NCI-H1694 (cell line): ENCODE measurements around the gene FHOD3.

ENCODE experiments used
- DNase-seq: peaks from one replicate; lab custom pipeline; 2025; lab: John Stamatoyannopoulos, UW

The FHOD3 gene

DNA sequence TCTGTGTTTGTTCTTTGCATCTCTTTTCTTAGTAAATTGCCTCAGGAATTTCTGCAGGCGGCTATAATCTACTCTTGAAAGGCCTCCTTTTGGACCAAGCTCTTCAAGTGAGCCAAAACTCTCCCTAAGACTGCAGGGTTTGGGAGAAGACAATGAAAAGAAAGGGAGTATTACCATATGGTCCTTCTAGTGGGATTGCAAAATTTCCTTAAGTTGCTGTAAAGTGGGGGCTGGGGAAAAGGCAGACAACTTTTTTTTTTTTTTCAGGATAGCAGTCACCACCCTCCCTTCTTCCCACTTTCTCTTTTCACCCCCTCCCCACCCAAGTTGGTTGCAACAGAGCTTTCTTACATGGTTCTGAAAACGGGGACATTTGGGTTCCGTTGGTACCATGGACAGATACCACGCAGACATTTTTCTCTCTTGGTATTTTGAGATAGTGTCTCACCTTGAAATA lies 183.7 kb downstream of the FHOD3 start:
- no peak for DNase-seq

DNA sequence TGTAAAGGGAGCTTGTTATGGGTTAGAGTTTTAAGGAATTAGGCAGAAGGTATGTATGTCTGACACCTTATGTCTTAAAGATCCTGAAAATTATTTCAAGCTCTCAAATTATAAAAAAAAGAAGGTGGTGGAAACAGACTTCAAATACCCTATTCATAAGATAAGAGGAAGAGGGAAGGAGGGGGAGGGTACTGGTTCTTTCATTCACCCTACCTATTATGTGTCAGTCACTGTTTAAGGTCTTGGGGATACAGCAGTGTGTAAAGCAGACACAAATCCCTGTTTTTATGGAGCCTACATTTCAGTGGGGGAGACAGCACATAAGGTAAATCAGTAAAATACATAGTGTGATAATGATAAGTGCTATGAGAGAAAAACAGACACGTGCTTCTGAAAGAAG lies 184.4 kb downstream of the FHOD3 start:
- no peak for DNase-seq

DNA sequence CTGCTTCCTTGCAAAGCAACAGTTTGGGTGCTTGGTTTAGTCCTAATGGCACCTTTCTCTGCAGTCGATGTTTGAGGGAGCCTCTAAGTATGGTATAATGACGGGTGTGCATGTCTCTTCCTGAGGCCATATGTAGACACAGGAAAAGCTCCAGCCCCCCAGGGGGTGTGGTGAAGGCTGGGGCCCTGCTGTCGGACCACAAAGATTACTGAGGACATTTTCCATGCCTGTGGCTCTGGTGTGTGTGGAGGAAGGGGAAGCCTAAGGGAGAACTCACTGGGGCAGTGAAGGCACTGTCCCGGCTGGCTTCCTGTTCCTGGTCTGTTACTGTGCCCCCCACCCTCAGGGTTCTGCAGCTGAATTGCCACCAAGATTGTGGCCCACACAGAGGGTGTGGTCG lies 187.1 kb downstream of the FHOD3 start:
- no peak for DNase-seq

- DNase-seq, result no peak
Observed at GRCh38 chr18:36485772-36486171, 188.3 kb downstream of the FHOD3 start.

DNA sequence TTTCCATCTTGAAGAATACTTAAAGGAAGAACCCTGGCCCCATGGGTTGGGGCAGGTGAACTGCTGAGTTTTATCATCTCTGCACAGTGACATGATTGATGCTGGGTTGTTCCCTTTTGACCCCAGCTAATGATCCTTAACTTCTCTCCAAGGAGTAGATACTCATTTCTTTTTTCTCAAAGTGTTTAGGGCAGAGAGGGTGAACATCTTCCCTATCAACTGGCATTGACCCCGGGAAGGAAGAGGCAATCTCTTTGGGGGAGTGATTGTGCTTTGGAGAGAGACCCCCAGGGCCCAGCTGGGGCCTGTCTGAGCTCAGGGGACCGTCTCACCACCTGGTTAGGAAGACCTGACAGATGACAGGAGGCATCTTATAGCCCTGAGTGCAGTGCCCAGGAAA lies 190.6 kb downstream of the FHOD3 start:
- no peak for DNase-seq

GRCh38 chr18:36490897-36491296 lies 193.4 kb downstream of the FHOD3 start:
- DNase-seq, result no peak

DNA sequence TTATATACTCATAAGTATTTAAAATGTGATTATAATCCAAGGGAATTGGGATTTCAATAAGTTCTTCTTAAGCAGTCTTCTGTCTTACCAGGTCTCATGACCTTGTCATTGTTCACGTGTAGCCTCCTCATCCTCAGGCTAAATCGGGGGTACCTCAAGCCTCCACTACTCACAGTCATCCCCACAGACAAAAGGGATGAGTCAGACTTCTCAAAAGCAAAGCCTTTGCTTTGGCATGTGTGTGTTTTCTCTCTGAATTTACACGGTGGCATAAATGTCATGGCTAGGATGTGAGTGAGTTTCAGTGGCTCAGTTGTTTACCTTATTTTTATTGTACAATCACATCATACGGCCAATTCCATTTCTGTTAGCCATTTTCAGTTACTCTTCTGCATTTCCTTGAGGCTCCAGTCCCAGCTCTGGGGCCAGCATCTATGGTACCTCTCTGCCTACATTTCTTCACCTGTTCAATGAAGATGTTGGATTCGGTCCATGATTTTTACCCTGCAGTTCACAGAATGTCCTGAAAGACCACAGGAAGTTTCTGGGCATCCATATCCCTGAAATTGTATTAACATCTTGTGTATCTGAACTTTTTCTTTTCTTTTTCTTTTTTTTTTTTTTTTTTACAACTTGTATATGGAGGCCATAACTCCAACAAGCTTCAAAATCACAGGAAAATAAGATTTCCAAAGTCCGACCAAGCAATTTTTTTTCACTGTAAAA lies 195.3 kb downstream of the FHOD3 start:
- no peak for DNase-seq

GRCh38 chr18:36493349-36494159 lies 196.0 kb downstream of the FHOD3 start:
- peak; percentile 60 for DNase-seq

DNA sequence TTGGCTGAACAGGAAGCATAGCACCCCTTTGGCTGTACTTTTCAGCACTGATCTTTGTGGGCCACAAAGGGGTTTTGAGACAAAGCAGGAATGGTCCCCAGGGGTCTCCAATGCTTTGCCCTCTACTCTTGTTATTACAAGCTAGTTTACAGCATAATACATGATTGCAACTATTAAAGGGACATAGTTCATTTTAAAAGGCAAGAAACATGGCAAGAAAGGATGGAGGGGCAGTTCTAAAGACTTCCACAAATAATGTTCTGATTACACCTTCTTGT lies 196.6 kb downstream of the FHOD3 start:
- no peak for DNase-seq

DNA sequence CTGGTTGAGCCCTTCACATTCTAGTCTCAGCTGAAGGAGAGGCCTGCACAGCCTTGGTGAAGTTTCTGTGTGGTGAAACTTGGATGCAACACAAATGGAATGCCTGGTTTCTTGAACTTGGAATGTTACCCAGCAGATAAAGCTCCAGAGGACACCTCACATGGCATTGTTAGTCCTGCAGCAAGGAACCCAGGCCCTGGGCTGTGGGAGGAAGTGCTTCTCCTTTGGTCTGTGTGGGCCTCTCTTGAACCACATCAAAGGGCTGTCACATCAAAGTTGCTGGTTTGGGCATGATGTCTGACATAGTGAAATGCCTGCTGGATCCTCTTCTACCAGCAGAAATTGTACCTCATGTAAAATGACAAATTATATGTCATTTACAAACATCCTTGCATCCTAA lies 198.5 kb downstream of the FHOD3 start:
- no peak for DNase-seq

GRCh38 chr18:36499938-36500337 lies 202.4 kb downstream of the FHOD3 start:
- DNase-seq, result no peak

DNA sequence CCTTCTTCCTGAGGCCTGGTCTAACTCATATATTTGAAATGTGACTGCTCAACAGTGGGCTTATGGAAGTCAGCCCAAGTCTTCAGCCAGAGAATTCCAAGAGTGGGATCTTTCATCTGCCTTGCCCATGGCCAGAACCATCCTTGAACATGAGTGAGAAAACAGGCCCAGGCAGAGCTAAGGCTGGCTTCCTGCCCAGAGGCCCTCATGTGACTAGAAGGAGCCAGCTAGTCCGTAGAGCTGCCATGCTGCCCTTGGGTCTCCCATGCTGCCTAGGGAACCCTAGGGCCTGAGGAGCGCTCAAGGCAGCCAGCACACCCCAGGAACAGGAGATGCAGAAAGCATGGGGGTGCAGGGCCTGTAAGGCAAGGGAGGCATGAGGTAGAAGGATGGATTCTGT lies 203.6 kb downstream of the FHOD3 start:
- DNase-seq, result peak; percentile 52

- no peak for DNase-seq
Observed at GRCh38 chr18:36503477-36503876, 206.0 kb downstream of the FHOD3 start.

- DNase-seq, result no peak
Observed at GRCh38 chr18:36504928-36505327, 207.4 kb downstream of the FHOD3 start.

DNA sequence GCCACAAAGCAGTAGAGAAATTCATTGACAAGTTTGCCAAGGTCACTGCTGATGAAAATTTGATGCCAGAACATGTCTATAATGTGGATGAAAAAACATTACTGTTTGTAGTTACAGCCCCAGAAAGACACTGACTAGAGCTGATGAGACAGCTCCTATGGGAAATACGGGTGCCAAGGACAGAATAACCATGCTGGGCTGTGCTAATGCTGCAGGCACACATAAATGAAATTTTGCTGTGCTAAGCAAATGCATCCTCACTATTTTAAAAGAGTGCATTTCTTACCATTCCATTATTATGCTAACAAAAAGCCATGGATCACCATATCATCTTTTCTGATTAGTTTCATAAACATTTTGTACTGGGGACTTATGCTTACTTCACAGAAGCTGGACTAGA lies 208.2 kb downstream of the FHOD3 start:
- DNase-seq, result no peak

DNA sequence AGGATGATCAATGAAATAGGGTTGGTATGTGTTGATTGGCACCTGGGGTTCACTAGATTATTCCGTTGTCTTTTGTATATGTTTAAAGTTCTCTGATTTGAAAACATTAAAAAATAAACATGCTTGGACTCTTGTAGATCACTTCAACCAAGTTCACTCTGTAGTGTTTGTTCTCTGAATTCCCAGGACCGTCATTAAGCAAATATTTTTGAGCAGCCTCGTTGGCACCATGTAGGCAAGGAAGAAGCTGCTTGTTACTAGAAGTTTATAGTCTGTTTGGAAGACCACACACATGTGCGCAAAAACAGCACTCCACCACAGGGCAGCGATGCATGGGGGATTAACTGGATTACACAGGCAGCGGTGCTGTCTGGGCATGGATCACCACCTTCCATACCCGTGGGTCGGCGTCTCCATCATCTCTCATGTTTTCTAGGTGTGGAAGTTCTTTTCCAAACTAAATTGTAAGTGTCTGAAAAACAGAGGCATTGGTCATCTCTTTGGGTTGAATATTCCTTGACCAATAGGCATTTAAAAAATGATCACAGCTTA lies 212.2 kb downstream of the FHOD3 start:
- no peak for DNase-seq

GRCh38 chr18:36511791-36512352 lies 214.4 kb downstream of the FHOD3 start:
- DNase-seq, result no peak

- DNase-seq, result peak; percentile 63
Observed at GRCh38 chr18:36513556-36513955, 216.0 kb downstream of the FHOD3 start.

DNA sequence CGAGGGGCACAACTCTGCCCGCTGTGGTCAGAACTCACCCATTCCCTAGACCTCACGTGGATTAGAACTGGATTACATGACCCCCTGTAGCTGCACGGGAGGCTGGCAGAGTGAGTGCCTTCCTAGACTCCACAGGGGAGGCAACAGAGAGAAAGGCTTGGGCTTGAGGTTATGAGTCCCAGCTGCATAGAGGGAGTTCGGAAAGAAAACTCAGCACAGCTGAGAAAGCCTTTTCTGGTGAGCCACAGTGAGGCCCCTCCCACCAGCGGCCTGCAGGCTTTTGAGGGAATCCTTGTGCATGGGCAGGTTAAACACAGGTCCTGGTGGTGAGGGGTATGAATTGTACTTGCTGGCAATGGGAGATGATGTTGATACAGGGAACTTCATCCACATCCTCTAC lies 217.3 kb downstream of the FHOD3 start:
- DNase-seq, result no peak

DNA sequence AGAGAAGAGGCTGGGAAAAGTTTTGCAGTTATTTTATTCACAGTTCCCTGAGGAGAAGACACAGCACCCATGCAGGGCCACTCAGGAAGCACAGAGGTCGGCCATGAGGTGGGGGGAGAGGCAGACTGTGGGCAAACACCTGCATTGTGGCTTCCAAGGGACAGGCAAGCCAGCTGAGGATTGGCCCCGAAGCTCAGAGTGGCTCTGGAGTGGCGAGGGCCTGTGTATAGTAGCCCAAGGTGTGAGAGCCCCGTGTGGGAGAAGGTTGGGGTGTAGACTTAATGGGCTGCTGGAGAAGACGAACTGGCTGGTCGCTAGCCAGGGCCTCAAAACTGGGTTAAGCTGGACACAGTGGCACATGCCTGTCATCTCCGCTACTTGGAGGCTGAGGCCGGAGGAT lies 218.7 kb downstream of the FHOD3 start:
- DNase-seq, result no peak

- DNase-seq, result no peak
Observed at GRCh38 chr18:36516726-36517125, 219.2 kb downstream of the FHOD3 start.

- DNase-seq, result no peak
Observed at GRCh38 chr18:36518839-36519238, 221.3 kb downstream of the FHOD3 start.

GRCh38 chr18:36519358-36519757 lies 221.8 kb downstream of the FHOD3 start:
- DNase-seq, result no peak
